WERI-Rb-1 (cell line): Measurements from ENCODE around the gene KIF5A.
"Not testable (repeated sequence)": the region's sequence is repeated elsewhere in the genome, so short reads cannot be mapped to it uniquely, and the experiment has no call there.

Source experiments
- DNase-seq: peaks from one replicate; pipeline ENCODE4 v3.0.0-alpha.2; 2020
- H3K27ac ChIP-seq: fragments of 250-450 bp; sonication (Bioruptor Pico); 2 replicates; pipeline ENCODE4 v1.5.1; 2020; ENCODE audit warnings: mild to moderate bottlenecking, moderate library complexity
- H3K27me3 ChIP-seq: fragments of 250-450 bp; sonication (Bioruptor Pico); 2 replicates; pipeline ENCODE4 v1.5.1; 2021; ENCODE audit warnings: mild to moderate bottlenecking, low read depth, moderate library complexity; ENCODE audit not compliant: insufficient read depth, severe bottlenecking
- H3K36me3 ChIP-seq: fragments of 250-450 bp; sonication (Bioruptor Pico); 2 replicates; pipeline ENCODE4 v1.5.1; 2020; ENCODE audit warnings: mild to moderate bottlenecking, moderate library complexity
- H3K4me3 ChIP-seq: 2 replicates; pipeline ENCODE4 v1.5.1; 2011; ENCODE audit warnings: low read depth, mild to moderate bottlenecking, control low read depth, low read length
- H3K9me3 ChIP-seq: fragments of 250-450 bp; sonication (Bioruptor Pico); 2 replicates; pipeline ENCODE4 v1.5.1; 2021; ENCODE audit warnings: mild to moderate bottlenecking, moderate library complexity; ENCODE audit not compliant: severe bottlenecking
- TF ChIP-seq, protein P1 (sequence below): IDR thresholded peaks from 2 replicates; pipeline ENCODE4 v1.5.1; 2011; ENCODE audit warnings: low read depth, mild to moderate bottlenecking, control low read depth, inconsistent platforms, low read length

Gene KIF5A

GRCh38 chr12:57512665-57513064 is 37.2 kb upstream of the KIF5A start:
- no peak for DNase-seq
- TF ChIP-seq, protein P1, sequence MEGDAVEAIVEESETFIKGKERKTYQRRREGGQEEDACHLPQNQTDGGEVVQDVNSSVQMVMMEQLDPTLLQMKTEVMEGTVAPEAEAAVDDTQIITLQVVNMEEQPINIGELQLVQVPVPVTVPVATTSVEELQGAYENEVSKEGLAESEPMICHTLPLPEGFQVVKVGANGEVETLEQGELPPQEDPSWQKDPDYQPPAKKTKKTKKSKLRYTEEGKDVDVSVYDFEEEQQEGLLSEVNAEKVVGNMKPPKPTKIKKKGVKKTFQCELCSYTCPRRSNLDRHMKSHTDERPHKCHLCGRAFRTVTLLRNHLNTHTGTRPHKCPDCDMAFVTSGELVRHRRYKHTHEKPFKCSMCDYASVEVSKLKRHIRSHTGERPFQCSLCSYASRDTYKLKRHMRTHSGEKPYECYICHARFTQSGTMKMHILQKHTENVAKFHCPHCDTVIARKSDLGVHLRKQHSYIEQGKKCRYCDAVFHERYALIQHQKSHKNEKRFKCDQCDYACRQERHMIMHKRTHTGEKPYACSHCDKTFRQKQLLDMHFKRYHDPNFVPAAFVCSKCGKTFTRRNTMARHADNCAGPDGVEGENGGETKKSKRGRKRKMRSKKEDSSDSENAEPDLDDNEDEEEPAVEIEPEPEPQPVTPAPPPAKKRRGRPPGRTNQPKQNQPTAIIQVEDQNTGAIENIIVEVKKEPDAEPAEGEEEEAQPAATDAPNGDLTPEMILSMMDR = no peak
- no peak overlapping the region for H3K27ac ChIP-seq
- no peaks in the 10 kb centered on the region for H3K9me3 ChIP-seq
- H3K27me3 ChIP-seq = no peaks in the 10 kb centered on the region
- no peak overlapping the region for H3K4me3 ChIP-seq
- peaks cover 94% of the 10 kb centered on the region for H3K36me3 ChIP-seq

DNA sequence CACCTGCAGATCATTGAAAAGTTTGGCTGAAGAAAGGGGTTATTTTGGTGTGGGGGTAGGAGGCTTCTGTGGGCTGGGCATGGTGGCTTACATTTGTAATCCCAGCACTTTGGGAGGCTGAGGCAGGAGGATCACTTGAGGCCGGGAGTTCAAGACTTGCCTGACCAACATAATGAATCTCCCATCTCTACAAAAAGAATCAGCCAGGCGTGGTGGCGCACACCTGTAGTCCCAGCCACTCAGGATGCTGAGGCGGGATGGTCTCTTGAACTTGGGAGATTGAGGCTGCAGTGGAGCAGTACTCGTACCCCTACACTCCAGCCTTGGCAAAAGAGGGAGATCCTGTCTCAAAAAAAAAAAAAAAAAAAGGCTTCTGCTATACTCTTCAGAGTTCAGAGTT is 36.6 kb upstream of the KIF5A start:
- TF ChIP-seq, protein P1 = no peak
- Histone ChIP-seq H3K4me3 (no peak overlapping the region), H3K36me3 (peaks cover 97% of the 10 kb centered on the region), H3K27me3 (no peaks in the 10 kb centered on the region), H3K9me3 (no peaks in the 10 kb centered on the region), H3K27ac (no peak overlapping the region)
- no peak for DNase-seq

DNA sequence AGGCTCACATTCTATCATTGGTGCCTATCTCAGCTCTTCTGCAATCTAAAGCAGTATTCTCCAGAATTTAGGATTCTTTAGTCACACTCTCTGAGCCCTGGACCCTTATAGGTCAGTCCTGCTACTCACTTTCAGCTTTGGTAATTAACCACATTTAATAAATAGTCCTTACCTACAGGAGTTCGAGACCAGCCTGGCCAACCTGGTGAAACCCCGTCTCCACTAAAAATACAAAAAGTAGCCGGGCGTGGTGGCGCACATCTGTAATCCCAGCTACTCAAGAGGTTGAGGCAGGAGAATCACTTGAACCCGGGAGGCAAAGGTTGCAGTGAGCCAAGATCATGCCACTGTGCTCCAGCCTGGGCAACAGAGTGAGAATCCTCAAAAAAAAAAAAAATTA is 36.2 kb upstream of the KIF5A start:
- not testable (repeated sequence) for H3K9me3 ChIP-seq, DNase-seq, H3K27ac ChIP-seq, H3K27me3 ChIP-seq, H3K4me3 ChIP-seq
- peaks cover 97% of the 10 kb centered on the region for H3K36me3 ChIP-seq

- H3K36me3 ChIP-seq = peaks cover 97% of the 10 kb centered on the region
- not testable (repeated sequence) for DNase-seq, H3K27ac ChIP-seq, H3K9me3 ChIP-seq, H3K4me3 ChIP-seq, H3K27me3 ChIP-seq
These were observed 35.6 kb upstream of the KIF5A start for GRCh38 chr12:57514246-57514645.

- Histone ChIP-seq H3K4me3 (no peak overlapping the region), H3K27me3 (no peaks in the 10 kb centered on the region), H3K36me3 (peaks cover 97% of the 10 kb centered on the region), H3K9me3 (no peaks in the 10 kb centered on the region), H3K27ac (no peak overlapping the region; the same call in 1 of the 2 replicates)
- no peak for DNase-seq
- TF ChIP-seq, protein P1 = no peak
These were observed 35.0 kb upstream of the KIF5A start for GRCh38 chr12:57514720-57515407.

- H3K27me3 ChIP-seq = no peaks in the 10 kb centered on the region
- H3K4me3 ChIP-seq = no peak overlapping the region
- H3K36me3 ChIP-seq = peaks cover 95% of the 10 kb centered on the region
- H3K9me3 ChIP-seq = no peaks in the 10 kb centered on the region
- DNase-seq = no peak
- TF ChIP-seq, protein P1 = no peak
- no peak overlapping the region; the same call in 1 of the 2 replicates for H3K27ac ChIP-seq
These were observed 34.4 kb upstream of the KIF5A start for GRCh38 chr12:57515408-57515933.

GRCh38 chr12:57515934-57516541 is 33.8 kb upstream of the KIF5A start:
- no peaks in the 10 kb centered on the region for H3K9me3 ChIP-seq
- peaks cover 89% of the 10 kb centered on the region for H3K36me3 ChIP-seq
- no peaks in the 10 kb centered on the region for H3K27me3 ChIP-seq
- DNase-seq = no peak
- TF ChIP-seq, protein P1 = no peak
- H3K27ac ChIP-seq = no peak overlapping the region
- H3K4me3 ChIP-seq = no peak overlapping the region
